H9 (cell line): Measurements from ENCODE around the gene FBXL2. TPM values are rescaled to one million over a fixed set of nuclear protein-coding genes. Genes with fewer than 3 reads are reported as not detected.

ENCODE experiments used
- DNase-seq: peaks from one replicate; pipeline ENCODE4 v3.0.0-alpha.2; 2017
- H2AFZ ChIP-seq: one replicate; pipeline ENCODE4 v1.6.1; 2013; ENCODE audit warnings: mild to moderate bottlenecking, low read length, control low read depth, moderate library complexity
- H2AK5ac ChIP-seq: 2 replicates; pipeline ENCODE4 v1.6.1; 2013; ENCODE audit warnings: low read length, control low read depth, mixed read lengths; ENCODE audit not compliant: insufficient read length
- H2BK120ac ChIP-seq: one replicate; pipeline ENCODE4 v1.6.1; 2013; ENCODE audit warnings: low read depth, mild to moderate bottlenecking, low read length, control low read depth, inconsistent platforms; ENCODE audit not compliant: poor library complexity, severe bottlenecking
- H2BK12ac ChIP-seq: 2 replicates; pipeline ENCODE4 v1.6.1; 2013; ENCODE audit warnings: low read length, control low read depth, mixed read lengths, low read depth; ENCODE audit not compliant: insufficient read length
- H2BK15ac ChIP-seq: 2 replicates; pipeline ENCODE4 v1.6.1; 2013; ENCODE audit warnings: low read depth, low read length, control low read depth
- H2BK20ac ChIP-seq: one replicate; pipeline ENCODE4 v1.6.1; 2013; ENCODE audit warnings: low read depth, mild to moderate bottlenecking, low read length, control low read depth, inconsistent platforms; ENCODE audit not compliant: poor library complexity, severe bottlenecking
- H2BK5ac ChIP-seq: 2 replicates; pipeline ENCODE4 v1.6.1; 2013; ENCODE audit warnings: low read length, control low read depth, mixed read lengths; ENCODE audit not compliant: insufficient read length
- H3K14ac ChIP-seq: 2 replicates; pipeline ENCODE4 v1.6.1; 2013; ENCODE audit warnings: low read length, control low read depth; ENCODE audit not compliant: insufficient read depth
- H3K18ac ChIP-seq: 2 replicates; pipeline ENCODE4 v1.6.1; 2013; ENCODE audit warnings: low read depth, mild to moderate bottlenecking, mixed read lengths, low read length, control low read depth; ENCODE audit not compliant: insufficient read length
- H3K23ac ChIP-seq: 2 replicates; pipeline ENCODE4 v1.6.1; 2013; ENCODE audit warnings: low read length, control low read depth, mixed read lengths, low read depth; ENCODE audit not compliant: insufficient read length
- H3K23me2 ChIP-seq: 2 replicates; pipeline ENCODE4 v1.6.1; 2013; ENCODE audit warnings: low read depth, mild to moderate bottlenecking, mixed read lengths, low read length, control low read depth; ENCODE audit not compliant: insufficient read length, poor library complexity, severe bottlenecking
- H3K27ac ChIP-seq: 2 replicates; pipeline ENCODE4 v1.5.1; 2013; ENCODE audit warnings: low read length, control low read depth, mixed read lengths, low read depth; ENCODE audit not compliant: insufficient read length
- H3K27me3 ChIP-seq: 2 replicates; pipeline ENCODE4 v1.6.1; 2013; ENCODE audit warnings: low read length, control low read depth, inconsistent platforms; ENCODE audit not compliant: insufficient read depth
- H3K4ac ChIP-seq: 2 replicates; pipeline ENCODE4 v1.6.1; 2013; ENCODE audit warnings: low read depth, mild to moderate bottlenecking, control low read depth, inconsistent platforms, low read length, moderate library complexity
- H3K4me1 ChIP-seq: 2 replicates; pipeline ENCODE4 v1.6.1; 2013; ENCODE audit warnings: low read length, control low read depth, inconsistent platforms; ENCODE audit not compliant: insufficient read depth
- H3K4me2 ChIP-seq: 2 replicates; pipeline ENCODE4 v1.6.1; 2013; ENCODE audit warnings: low read length, control low read depth, mixed read lengths; ENCODE audit not compliant: insufficient read length, insufficient read depth
- H3K56ac ChIP-seq: 2 replicates; pipeline ENCODE4 v1.6.1; 2013; ENCODE audit warnings: low read depth, mild to moderate bottlenecking, mixed read lengths, low read length, control low read depth; ENCODE audit not compliant: insufficient read length
- H3K79me1 ChIP-seq: 2 replicates; pipeline ENCODE4 v1.6.1; 2013; ENCODE audit warnings: low read depth, mild to moderate bottlenecking, moderate library complexity, low read length, control low read depth, inconsistent platforms; ENCODE audit not compliant: insufficient read depth, poor library complexity, severe bottlenecking
- H3K79me2 ChIP-seq: 2 replicates; pipeline ENCODE4 v1.6.1; 2013; ENCODE audit warnings: low read length, control low read depth, inconsistent platforms; ENCODE audit not compliant: insufficient read depth
- H3K9ac ChIP-seq: 2 replicates; pipeline ENCODE4 v1.6.1; 2013; ENCODE audit warnings: low read length, control low read depth, mixed read lengths; ENCODE audit not compliant: insufficient read length; ENCODE audit errors: extremely low read depth
- H3K9me3 ChIP-seq: one replicate; pipeline ENCODE4 v1.6.1; 2013; ENCODE audit warnings: low read depth, low read length, inconsistent platforms; ENCODE audit not compliant: control insufficient read depth
- H3T11ph ChIP-seq: one replicate; pipeline ENCODE4 v1.6.1; 2013; ENCODE audit warnings: mild to moderate bottlenecking, low read length, control low read depth, inconsistent platforms
- H4K20me1 ChIP-seq: one replicate; pipeline ENCODE4 v1.6.1; 2013; ENCODE audit not compliant: control insufficient read depth, insufficient read length, insufficient read depth
- H4K5ac ChIP-seq: 2 replicates; pipeline ENCODE4 v1.6.1; 2013; ENCODE audit warnings: low read depth, mild to moderate bottlenecking, mixed read lengths, low read length, control low read depth; ENCODE audit not compliant: insufficient read length
- H4K8ac ChIP-seq: replicated peaks from 2 replicates; pipeline ENCODE4 v1.6.1; 2013; ENCODE audit warnings: low read length, control low read depth, mixed read lengths, low read depth; ENCODE audit not compliant: insufficient read length
- H4K91ac ChIP-seq: 2 replicates; pipeline ENCODE4 v1.6.1; 2013; ENCODE audit warnings: low read depth, mild to moderate bottlenecking, moderate library complexity, mixed read lengths, low read length, control low read depth; ENCODE audit not compliant: insufficient read length
- H3K27ac Mint-ChIP-seq, 3 experiments: 2 replicates in 2 of 3; 3 replicates in 1 of 3; pipeline ENCODE4 v1.8.0; 2020 to 2021; ENCODE audit warnings: mixed read lengths in 3 of 3, mild to moderate bottlenecking in 1 of 3, moderate library complexity in 1 of 3
- H3K27me3 Mint-ChIP-seq: 2 replicates; pipeline ENCODE4 v1.8.0; 2021; ENCODE audit warnings: low read depth, mild to moderate bottlenecking, moderate library complexity, mixed read lengths
- H3K36me3 Mint-ChIP-seq, 3 experiments: 2 replicates in 2 of 3; 3 replicates in 1 of 3; pipeline ENCODE4 v1.8.0; 2020 to 2021; ENCODE audit warnings: low read depth in 3 of 3, mixed read lengths in 3 of 3; ENCODE audit not compliant: insufficient read depth in 1 of 3
- H3K4me1 Mint-ChIP-seq, 2 experiments: 2 replicates each; pipeline ENCODE4 v1.8.0; 2020; ENCODE audit warnings: mixed read lengths in 2 of 2
- H3K4me3 Mint-ChIP-seq, 2 experiments: 2 replicates in 1 of 2; 3 replicates in 1 of 2; pipeline ENCODE4 v1.8.0; 2020 to 2021; ENCODE audit warnings: mild to moderate bottlenecking in 2 of 2, mixed read lengths in 2 of 2, moderate library complexity in 1 of 2
- H3K9me3 Mint-ChIP-seq, 2 experiments: 2 replicates in 1 of 2; 3 replicates in 1 of 2; pipeline ENCODE4 v1.8.0; 2020; ENCODE audit warnings: mild to moderate bottlenecking in 2 of 2, mixed read lengths in 2 of 2, moderate library complexity in 1 of 2
- CTCF ChIP-seq: fragments of 200-600 bp; sonication (generic); conservative IDR thresholded peaks from 3 replicates; pipeline ENCODE4 v1.8.0; 2021; ENCODE audit warnings: antibody characterized with exemption, mild to moderate bottlenecking
- WGBS: extraction: QIAGEN DNeasy Blood & Tissue Kit; methylation state at CpG from one replicate; pipeline ENCODE4 v1.1.7; 2013; ENCODE audit warnings: missing lambda C conversion rate, low lambda C conversion rate, mixed read lengths; ENCODE audit not compliant: insufficient read length; ENCODE audit errors: extremely low coverage; 5-methylcytosine and 5-hydroxymethylcytosine counted together
- long read RNA-seq: library from polyadenylated mRNA; unstranded; transcript quantifications from one replicate; pipeline ENCODE4 v2.0.0, GENCODE V29; 2020
- total RNA-seq: library from RNA; stranded (reverse); gene quantifications from 2 replicates; pipeline ENCODE4 v1.2.1, GENCODE V29; 2021

The FBXL2 gene
- total RNA-seq, result 2.7 and 3.0 TPM in 2 replicates
- long read RNA-seq, transcript FBXL2-216 (15 exons, 3,847 nt), result major isoform, 23 of 26 reads
- long read RNA-seq, partial matches to known transcripts, result 0 of 26 reads
- long read RNA-seq, other reads (novel, unspliced or antisense), result 3 of 26 reads

GRCh38 chr3:33277193-33277882, at the start of gene FBXL2:
Gene FBXL2 (plus strand): TSS chr3:33277442. CDS start chr3:33277513, 71 bp downstream.
- Histone ChIP-seq H2AK5ac (no peak within 1 kb of the TSS), H3K23ac (no peak within 1 kb of the TSS), H4K91ac (no peak within 1 kb of the TSS), H3K9me3 (no peaks in the 10 kb centered on the region), H3K23me2 (no peaks in the 10 kb centered on the region), H3K79me1 (no peaks in the 10 kb centered on the region), H3K27ac (no peak within 1 kb of the TSS), H4K5ac (no peak within 1 kb of the TSS), H2BK120ac (no peak within 1 kb of the TSS), H4K20me1 (no peaks in the 10 kb centered on the region), H3K4ac (no peak within 1 kb of the TSS), H3K56ac (no peak within 1 kb of the TSS), H3K18ac (no peak within 1 kb of the TSS), H3K4me2 (peak within 1 kb of the TSS; percentile 25), H2BK12ac (no peak within 1 kb of the TSS), H2AFZ (no peak within 1 kb of the TSS), H2BK15ac (no peak within 1 kb of the TSS), H3T11ph (no peak within 1 kb of the TSS), H2BK5ac (no peak within 1 kb of the TSS), H3K79me2 (no peaks in the 10 kb centered on the region), H3K9ac (no peak within 1 kb of the TSS), H4K8ac (no peak within 1 kb of the TSS), H3K27me3 (no peaks in the 10 kb centered on the region), H3K4me1 (no peaks in the 10 kb centered on the region), H2BK20ac (no peak within 1 kb of the TSS), H3K14ac (no peak within 1 kb of the TSS)
- Mint-ChIP-seq H3K4me3 (peak within 1 kb of the TSS; percentile 65 to 78), H3K27ac (no peak within 1 kb of the TSS), H3K36me3 (peaks cover 0 to 2% (median under 1%) of the 10 kb centered on the region in 3 experiments; a peak in 2 of 7 replicates), H3K27me3 (peaks cover 3% of the 10 kb centered on the region; the same call in 1 of the 2 replicates), H3K4me1 (peaks cover 10% of the 10 kb centered on the region in 2 experiments), H3K9me3 (peaks cover 4 to 16% of the 10 kb centered on the region in 2 experiments; a peak in 3 of 5 replicates)
- WGBS, result no CpG with 5 or more reads among the region's 63 CpGs
- peak; percentile 96 for DNase-seq
- TF ChIP-seq CTCF, result 0 out of 3 replicates have a peak, but pooled peaks have one; percentile 15
